Adrenal gland (tissue), 12 donors: ENCODE data around the gene SPATA16. TPM values are rescaled to one million over a fixed set of nuclear protein-coding genes. Genes with fewer than 3 reads are reported as not detected.

ENCODE experiments used
- DNase-seq, 7 donors: peaks; one replicate each; pipeline ENCODE4 v3.0.0-alpha.2; 2019 to 2020
- H3K27ac ChIP-seq, 5 donors: fragments of 200-600 bp; sonication (generic) in 4 of 5; 1 replicate in 3 of 5; 2 replicates in 2 of 5; pipeline versions ENCODE4 v1.5.1 to v1.8.0; 2016 to 2020; ENCODE audit warnings: mild to moderate bottlenecking in 1 of 5
- H3K27me3 ChIP-seq: fragments of 200-600 bp; 2 replicates; pipeline ENCODE4 v1.8.0; 2021
- H3K36me3 ChIP-seq, 2 donors: fragments of 200-600 bp; replicated peaks in 1 of 2; 1 replicate in 1 of 2; 2 replicates in 1 of 2; pipeline versions ENCODE4 v1.5.1 to v1.8.0; 2018 to 2022
- H3K4me1 ChIP-seq, 2 donors: fragments of 200-600 bp; replicated peaks in 1 of 2; 1 replicate in 1 of 2; 2 replicates in 1 of 2; pipeline versions ENCODE4 v1.5.1 to v1.8.0; 2018 to 2021
- H3K4me3 ChIP-seq, 4 donors: fragments of 200-600 bp; sonication (generic) in 3 of 4; one replicate each; pipeline ENCODE4 v1.5.1; 2016 to 2018
- H3K9me3 ChIP-seq, 3 donors: fragments of 200-600 bp; sonication (generic) in 1 of 3; replicated peaks in 1 of 3; 1 replicate in 2 of 3; 2 replicates in 1 of 3; pipeline versions ENCODE4 v1.5.1 to v1.8.0; 2016 to 2021
- POLR2A ChIP-seq, 2 donors: fragments of 450-650 bp; IDR thresholded peaks; one replicate each; pipeline ENCODE4 v1.6.1; 2017; ENCODE audit warnings: antibody characterized with exemption in 2 of 2, mild to moderate bottlenecking in 2 of 2, moderate library complexity in 1 of 2
- WGBS, 4 donors: extraction: QIAGEN DNeasy Blood & Tissue Kit in 2 of 4; methylation state at CpG; one replicate each; pipeline versions ENCODE4 v1.1.5 to v1.1.7; 2013 to 2017; 5-methylcytosine and 5-hydroxymethylcytosine counted together
- intact Hi-C, 2 donors: fragments of 100-400 bp; cut with DNase I; formaldehyde crosslinking; loops; one replicate each; pipeline versions ENCODE4 v1.14.1 to v1.15.0; 2022 to 2023
- polyA plus RNA-seq, 3 donors: library from polyadenylated mRNA; stranded (reverse); fragments of 200-250 nt in 2 of 3; fragments of 350-450 nt in 1 of 3; fragmentation: Illumina TruSeq in 1 of 3; extraction: RNeasy Lipid Tissue Mini Kit (QIAGEN cat#74804) in 1 of 3; gene quantifications; one replicate each; pipeline ENCODE4 v1.2.3, GENCODE V29; 2013 to 2014
- total RNA-seq, 9 donors: library from RNA; depleted of rRNA in 4 of 9; stranded (reverse); fragments of >200 nt in 4 of 9; fragments of 120-200 nt in 1 of 9; fragmentation: NEBNext Ultra II Directional in 1 of 9; extraction: Animal tissue kit (Norgen Biotek cat#: 25700) in 1 of 9; gene quantifications; one replicate each; pipeline versions ENCODE4 v1.1.0 to v1.2.4, GENCODE V29; 2013 to 2023
- TF ChIP-seq, protein P1 (sequence below), 6 experiments: fragments of 450-650 bp in 4 of 6; fragments of 200-600 bp in 2 of 6; sonication (generic) in 1 of 6; IDR thresholded peaks; 1 replicate in 5 of 6; 2 replicates in 1 of 6; pipeline versions ENCODE4 v1.5.1 to v1.8.0; 2016 to 2021; ENCODE audit warnings: antibody characterized with exemption in 6 of 6, mild to moderate bottlenecking in 2 of 6, moderate library complexity in 1 of 6
- donor health status: healthy with polysubstance abuse.
- donor health status: Bipolar disorder and iron deficiency.
- donor health status: DM: yes; HTN: yes; CAD: no.
- donor health status: DM: no; HTN: no; CAD: no.
- donor health status: DM: no; HTN: no; CAD: no.
- donor health status: DM: yes; HTN: yes; CAD: no.

SPATA16 gene
- total and polyA plus RNA-seq, 12 donors, result not detected

DNA sequence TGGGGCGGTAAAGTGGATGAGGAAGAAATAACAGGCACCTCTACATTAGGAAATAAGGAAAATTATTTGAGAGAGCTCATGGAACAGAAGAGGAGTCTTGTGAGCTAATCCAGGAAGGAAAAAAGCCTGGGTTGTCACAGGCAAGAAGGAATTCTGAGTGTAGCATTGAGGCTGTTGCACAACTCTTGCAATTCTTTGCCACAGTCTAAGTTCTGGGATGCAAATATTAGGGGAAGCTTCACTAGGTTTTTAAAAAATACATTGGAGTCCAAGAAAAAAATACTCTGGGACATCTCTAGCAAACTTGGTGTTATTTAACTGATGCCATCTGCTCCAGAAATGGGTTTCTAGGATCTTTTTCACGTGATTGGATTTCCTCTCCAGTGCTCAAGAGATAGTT lies 122.3 kb downstream of the SPATA16 start:
- no peaks in the 10 kb centered on the region for H3K27me3 ChIP-seq
- TF ChIP-seq POLR2A (IDR thresholded peaks at IDR 0.05), result no peak
- TF ChIP-seq, protein P1, sequence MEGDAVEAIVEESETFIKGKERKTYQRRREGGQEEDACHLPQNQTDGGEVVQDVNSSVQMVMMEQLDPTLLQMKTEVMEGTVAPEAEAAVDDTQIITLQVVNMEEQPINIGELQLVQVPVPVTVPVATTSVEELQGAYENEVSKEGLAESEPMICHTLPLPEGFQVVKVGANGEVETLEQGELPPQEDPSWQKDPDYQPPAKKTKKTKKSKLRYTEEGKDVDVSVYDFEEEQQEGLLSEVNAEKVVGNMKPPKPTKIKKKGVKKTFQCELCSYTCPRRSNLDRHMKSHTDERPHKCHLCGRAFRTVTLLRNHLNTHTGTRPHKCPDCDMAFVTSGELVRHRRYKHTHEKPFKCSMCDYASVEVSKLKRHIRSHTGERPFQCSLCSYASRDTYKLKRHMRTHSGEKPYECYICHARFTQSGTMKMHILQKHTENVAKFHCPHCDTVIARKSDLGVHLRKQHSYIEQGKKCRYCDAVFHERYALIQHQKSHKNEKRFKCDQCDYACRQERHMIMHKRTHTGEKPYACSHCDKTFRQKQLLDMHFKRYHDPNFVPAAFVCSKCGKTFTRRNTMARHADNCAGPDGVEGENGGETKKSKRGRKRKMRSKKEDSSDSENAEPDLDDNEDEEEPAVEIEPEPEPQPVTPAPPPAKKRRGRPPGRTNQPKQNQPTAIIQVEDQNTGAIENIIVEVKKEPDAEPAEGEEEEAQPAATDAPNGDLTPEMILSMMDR (IDR thresholded peaks at IDR 0.05), result no peak
- intact Hi-C loops, result no loop called here
- no peak overlapping the region for H3K4me3 ChIP-seq
- H3K4me1 ChIP-seq, result no peaks in the 10 kb centered on the region
- no peaks in the 10 kb centered on the region for H3K9me3 ChIP-seq
- H3K27ac ChIP-seq, result no peak overlapping the region
- no peaks in the 10 kb centered on the region for H3K36me3 ChIP-seq
- DNase-seq, result no peak
- 64 to 76% (median 69%) methylated on average over 2 of the region's 2 CpGs for WGBS, 4 donors

DNA sequence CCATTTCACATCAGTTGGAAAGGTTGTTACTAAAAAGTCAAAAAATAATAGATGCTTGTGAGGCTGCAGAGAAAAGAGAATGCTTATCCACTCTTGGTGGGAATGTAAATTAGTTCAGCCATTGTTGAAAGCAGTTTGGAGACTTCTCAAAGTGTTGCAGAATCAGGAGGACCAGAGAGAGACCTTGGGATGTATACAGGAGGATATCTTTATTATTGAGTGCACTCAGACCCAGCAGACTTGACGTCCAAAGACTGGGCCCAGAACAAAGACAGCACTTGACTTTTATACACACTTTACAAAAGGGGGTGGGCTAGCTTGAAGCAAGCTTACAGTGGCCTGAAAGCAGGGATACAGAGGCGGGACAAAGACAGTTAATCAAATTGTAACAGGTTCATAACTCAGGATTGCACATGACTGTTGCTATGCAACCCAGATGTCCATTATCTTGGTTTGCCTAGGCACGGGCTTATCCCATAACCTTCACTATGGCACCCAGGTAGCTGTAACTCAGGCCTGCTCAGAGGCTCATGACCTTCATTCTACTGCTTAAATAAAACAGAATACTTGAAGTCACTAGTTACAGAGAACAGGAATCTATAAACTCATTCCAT lies 127.7 kb downstream of the SPATA16 start:
- no peak overlapping the region for H3K4me3 ChIP-seq
- intact Hi-C loops, result no loop called here
- 56 to 71% (median 68%) methylated on average over 3 of the region's 3 CpGs for WGBS, 4 donors
- no peak for TF ChIP-seq POLR2A (IDR thresholded peaks at IDR 0.05)
- TF ChIP-seq, protein P1 (IDR thresholded peaks at IDR 0.05), result no peak
- no peak for DNase-seq
- H3K9me3 ChIP-seq, result no peaks in the 10 kb centered on the region
- no peaks in the 10 kb centered on the region for H3K4me1 ChIP-seq
- no peak overlapping the region for H3K27ac ChIP-seq
- no peaks in the 10 kb centered on the region for H3K36me3 ChIP-seq
- H3K27me3 ChIP-seq, result no peaks in the 10 kb centered on the region

DNA sequence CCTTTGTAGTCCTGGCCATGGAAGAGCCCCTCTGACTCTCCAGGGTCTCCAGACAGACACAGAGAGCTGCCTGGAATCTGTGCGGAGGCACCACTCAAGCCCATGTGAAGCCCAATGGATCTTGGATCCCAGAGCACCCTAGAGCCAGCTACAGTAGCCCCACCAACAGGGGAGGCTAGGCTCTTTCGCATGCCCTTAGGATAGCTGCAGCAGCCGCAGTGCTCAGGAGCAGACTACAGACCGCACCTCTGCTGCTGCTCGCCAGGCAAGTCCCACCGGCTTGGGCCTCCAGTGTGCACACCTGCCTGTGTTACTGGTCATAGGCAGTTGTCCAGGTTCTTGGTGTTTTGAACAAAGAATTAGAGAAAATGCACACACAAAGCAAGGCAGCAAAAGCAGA lies 131.6 kb downstream of the SPATA16 start:
- Histone ChIP-seq H3K4me3 (no peak overlapping the region), H3K27me3 (no peaks in the 10 kb centered on the region), H3K9me3 (no peaks in the 10 kb centered on the region), H3K27ac (no peak overlapping the region), H3K4me1 (no peaks in the 10 kb centered on the region), H3K36me3 (no peaks in the 10 kb centered on the region)
- intact Hi-C loops, result no loop called here
- 96 to 100% (median 97%) methylated on average over 3 to 6 of the region's 6 CpGs for WGBS, 4 donors
- DNase-seq, result no peak
- TF ChIP-seq POLR2A (IDR thresholded peaks at IDR 0.05), result no peak
- TF ChIP-seq, protein P1 (IDR thresholded peaks at IDR 0.05), result no peak

DNA sequence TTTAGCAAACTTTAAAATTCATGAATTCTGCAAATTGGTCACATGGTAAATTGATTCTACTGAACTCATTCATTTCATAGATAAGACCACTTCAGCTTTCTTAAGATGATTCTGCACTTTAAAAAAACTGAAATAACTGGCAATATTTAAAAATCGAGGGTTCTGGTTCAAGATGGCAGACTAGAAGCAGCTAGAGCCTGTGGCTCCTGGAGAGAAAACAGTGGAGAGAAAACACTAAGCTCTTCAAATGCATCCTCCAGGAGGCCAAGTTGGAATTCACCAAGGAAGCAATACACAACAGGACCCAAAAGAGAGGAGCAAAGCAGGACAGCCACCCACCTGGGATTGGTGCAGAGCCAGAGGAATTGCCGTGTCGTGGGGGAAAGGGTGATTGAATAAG lies 132.1 kb downstream of the SPATA16 start:
- 80 to 88% (median 88%) methylated on average over 3 of the region's 3 CpGs for WGBS, 4 donors
- H3K9me3 ChIP-seq, result no peaks in the 10 kb centered on the region
- DNase-seq, result no peak
- TF ChIP-seq, protein P1 (IDR thresholded peaks at IDR 0.05), result no peak
- TF ChIP-seq POLR2A (IDR thresholded peaks at IDR 0.05), result no peak
- no peaks in the 10 kb centered on the region for H3K27me3 ChIP-seq
- no peak overlapping the region for H3K4me3 ChIP-seq
- intact Hi-C loops, result no loop called here
- no peaks in the 10 kb centered on the region for H3K4me1 ChIP-seq
- no peaks in the 10 kb centered on the region for H3K36me3 ChIP-seq
- no peak overlapping the region for H3K27ac ChIP-seq
